Measurements from ENCODE around the gene DCUN1D5.
"Not testable (repeated sequence)": the region's sequence is repeated elsewhere in the genome, so short reads cannot be mapped to it uniquely, and the experiment has no call there.

Gene DCUN1D5

GRCh38 chr11:103053997-103054396 is 38.0 kb downstream of the DCUN1D5 start:
- no peak for DNase-seq

- DNase-seq, result no peak
These were observed 40.0 kb downstream of the DCUN1D5 start for GRCh38 chr11:103051981-103052380.

- no peak for DNase-seq
These were observed 40.7 kb downstream of the DCUN1D5 start for GRCh38 chr11:103051151-103051801.

- no peak for DNase-seq
These were observed 41.6 kb downstream of the DCUN1D5 start for GRCh38 chr11:103050351-103050750.

- DNase-seq, result no peak
These were observed 44.1 kb downstream of the DCUN1D5 start for GRCh38 chr11:103047837-103048236.

- no peak for DNase-seq
These were observed 47.9 kb downstream of the DCUN1D5 start for GRCh38 chr11:103043826-103044678.

GRCh38 chr11:103042161-103042560 is 49.8 kb downstream of the DCUN1D5 start:
- no peak for DNase-seq

GRCh38 chr11:103035791-103036434 is 56.0 kb downstream of the DCUN1D5 start:
- peak; percentile 58 for DNase-seq

GRCh38 chr11:103035216-103035615 is 56.7 kb downstream of the DCUN1D5 start:
- DNase-seq, result no peak

- no peak for DNase-seq
These were observed 60.1 kb downstream of the DCUN1D5 start for GRCh38 chr11:103031834-103032233.

GRCh38 chr11:103029401-103029800 is 62.6 kb downstream of the DCUN1D5 start:
- no peak for DNase-seq

- not testable (repeated sequence) for DNase-seq
These were observed 63.5 kb downstream of the DCUN1D5 start for GRCh38 chr11:103028304-103029020.

GRCh38 chr11:103024086-103024485 is 67.9 kb downstream of the DCUN1D5 start:
- no peak for DNase-seq

GRCh38 chr11:103016031-103016430 is 75.9 kb downstream of the DCUN1D5 start:
- no peak for DNase-seq

- DNase-seq, result no peak
These were observed 78.5 kb downstream of the DCUN1D5 start for GRCh38 chr11:103013421-103013820.

Measured in CD4-positive, alpha-beta T cell treated with Interleukin-6 for 4 hours (primary cell).